ENCODE data around the gene SLC15A4.

The SLC15A4 gene

GRCh38 chr12:128789356-128789929 lies 34.3 kb downstream of the SLC15A4 start:
- no peak for TF ChIP-seq POLR2A (IDR thresholded peaks at IDR 0.05; ENCODE audit: low read depth, low read length)
- DNase-seq (ENCODE audit: insufficient read length, low spot score) (no peak), FAIRE-seq (no peak)

DNA sequence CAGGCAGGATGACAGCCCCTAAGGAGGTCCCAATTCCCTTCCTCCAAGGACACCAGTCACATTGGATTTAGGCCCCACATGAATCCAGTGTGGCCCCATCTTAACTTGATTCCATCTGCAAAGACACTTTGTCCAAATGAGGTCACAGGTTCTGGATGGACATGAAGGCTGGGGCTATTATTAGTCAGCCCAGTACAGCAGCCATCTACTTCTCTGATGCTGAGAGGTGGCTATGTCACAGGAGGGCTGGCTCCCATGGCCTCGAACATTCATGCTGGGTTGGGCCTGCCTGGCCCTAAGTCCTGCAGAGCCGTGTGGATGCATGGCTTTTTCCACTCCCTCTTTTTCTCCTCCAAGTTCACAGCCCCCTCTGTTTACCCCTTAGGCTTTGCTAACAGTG lies 35.9 kb downstream of the SLC15A4 start:
- no peak for TF ChIP-seq POLR2A (IDR thresholded peaks at IDR 0.05; ENCODE audit: low read depth, low read length)
- FAIRE-seq (no peak), DNase-seq (ENCODE audit: insufficient read length, low spot score) (no peak)

DNA sequence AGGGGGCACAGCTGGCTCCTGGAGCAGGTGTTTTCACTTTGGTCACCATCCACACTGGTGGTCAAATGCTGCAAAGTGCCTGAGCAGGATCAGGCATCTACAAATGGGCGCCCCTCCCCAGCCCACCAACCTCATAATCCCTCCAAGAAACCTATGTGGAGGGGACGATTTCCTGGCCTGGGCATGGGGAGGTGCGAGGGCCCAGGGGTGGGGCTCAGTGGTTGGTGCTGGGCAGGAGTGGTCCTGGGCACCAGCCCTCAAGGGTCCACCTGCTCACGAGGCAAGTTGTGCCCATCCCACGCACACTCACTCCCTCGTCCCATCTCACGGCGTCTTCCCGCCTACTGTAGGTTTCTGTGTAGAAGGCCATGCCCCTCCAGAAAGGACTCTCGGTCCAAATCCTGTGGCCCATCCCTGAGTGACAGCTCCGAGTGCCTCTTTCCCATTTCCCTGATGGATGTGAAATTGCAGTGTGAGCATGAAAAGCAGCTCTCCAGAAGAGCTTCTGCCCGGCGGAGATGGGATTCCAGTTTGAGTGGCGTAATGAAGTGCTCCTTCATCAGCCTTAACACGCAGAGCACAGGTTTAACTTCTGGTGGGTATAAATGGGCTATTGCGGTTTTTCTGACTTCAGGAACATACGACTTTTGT lies 36.9 kb downstream of the SLC15A4 start:
- DNase-seq (ENCODE audit: insufficient read length, low spot score) (no peak), FAIRE-seq (no peak)
- TF ChIP-seq POLR2A (IDR thresholded peaks at IDR 0.05; ENCODE audit: low read depth, low read length) = no peak

DNA sequence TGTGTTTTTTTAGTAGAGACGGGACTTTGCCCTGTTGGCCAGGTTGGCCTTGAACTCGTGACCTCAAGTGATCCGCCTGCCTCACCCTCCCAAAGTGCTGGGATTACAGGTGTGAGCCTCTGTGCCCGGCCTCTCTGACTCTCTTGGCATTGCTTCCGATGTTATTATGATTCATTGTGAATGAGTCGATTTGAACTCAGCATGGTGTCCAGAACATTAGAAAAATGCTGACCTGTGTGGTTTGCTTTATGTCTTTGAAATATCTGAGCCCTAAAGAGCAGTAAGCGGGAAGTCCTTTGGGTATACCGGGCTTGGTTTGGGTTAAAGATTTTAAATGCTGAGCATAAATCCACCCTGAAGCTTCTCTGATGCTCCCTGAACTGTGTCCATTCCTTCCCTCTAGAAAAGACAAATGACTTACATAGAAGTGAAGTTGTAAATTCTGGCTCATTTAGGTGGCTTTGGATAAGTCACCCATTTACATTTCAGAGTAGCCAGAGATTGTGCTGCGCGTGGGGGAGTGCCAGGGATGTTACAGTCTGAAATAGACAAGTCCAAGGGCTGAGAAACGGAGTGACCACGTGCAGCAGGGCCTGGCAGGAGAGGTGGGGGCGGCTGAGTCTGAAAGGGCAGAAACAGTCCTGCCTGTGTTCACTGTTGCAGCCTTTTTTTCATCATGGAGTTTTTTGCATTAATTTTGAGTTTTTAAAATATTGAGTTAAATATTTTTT lies 39.6 kb downstream of the SLC15A4 start:
- peak; percentile 84 for FAIRE-seq
- no peak for TF ChIP-seq POLR2A (IDR thresholded peaks at IDR 0.05; ENCODE audit: low read depth, low read length)
- DNase-seq (ENCODE audit: insufficient read length, low spot score) = peak; percentile 33

DNA sequence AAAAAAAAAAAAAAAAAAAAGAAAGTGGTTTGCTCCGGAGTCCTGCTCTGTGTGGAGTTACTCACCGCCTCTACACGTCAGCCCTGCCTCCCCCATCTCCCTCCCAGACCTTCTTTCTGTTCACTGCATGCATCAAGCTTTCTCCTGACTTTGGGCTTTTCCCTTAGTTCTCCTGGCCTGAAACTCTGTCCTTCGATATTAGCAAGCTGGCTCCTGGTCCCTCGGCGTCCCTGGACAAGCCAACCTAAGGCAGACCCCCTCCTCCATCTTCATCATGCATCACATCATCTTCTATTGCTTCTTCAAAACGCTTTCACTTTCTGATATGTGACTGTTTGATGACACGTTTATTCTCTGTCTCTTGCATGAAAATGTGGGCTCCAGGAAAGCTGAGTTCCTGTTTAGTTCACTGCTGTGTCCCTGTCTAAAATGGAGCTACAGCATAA lies 40.6 kb downstream of the SLC15A4 start:
- no peak for TF ChIP-seq POLR2A (IDR thresholded peaks at IDR 0.05; ENCODE audit: low read depth, low read length)
- DNase-seq (ENCODE audit: insufficient read length, low spot score) = peak; percentile 65
- no peak for FAIRE-seq

DNA sequence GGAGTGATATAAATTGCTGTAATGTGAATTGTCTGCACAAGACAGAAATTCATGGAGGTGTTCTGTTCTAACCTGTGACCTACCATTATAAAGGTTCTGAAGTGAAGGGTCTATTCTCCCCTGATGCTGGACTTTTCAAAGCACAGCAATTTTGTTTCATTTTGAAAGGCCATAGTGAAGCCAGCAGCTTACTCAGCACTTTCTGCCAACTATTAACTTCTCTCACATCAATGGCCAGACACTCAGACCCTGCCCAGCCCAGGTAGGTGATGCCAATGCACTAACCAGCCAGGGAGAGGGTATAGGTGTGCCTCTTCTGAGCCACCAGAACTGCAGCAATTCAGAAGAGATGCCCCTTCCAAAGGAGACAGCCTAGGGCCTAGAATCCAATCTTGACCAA lies 43.9 kb downstream of the SLC15A4 start:
- no peak for TF ChIP-seq POLR2A (IDR thresholded peaks at IDR 0.05; ENCODE audit: low read depth, low read length)
- no peak for FAIRE-seq

GRCh38 chr12:128772249-128772648 lies 51.5 kb downstream of the SLC15A4 start:
- no peak for TF ChIP-seq POLR2A (IDR thresholded peaks at IDR 0.05; ENCODE audit: low read depth, low read length)
- no peak for FAIRE-seq

More for the DNA sequence above, 43.9 kb downstream of the SLC15A4 start:
- DNase-seq (ENCODE audit: insufficient read length, low spot score) = no peak

GRCh38 chr12:128771681-128772080 lies 52.1 kb downstream of the SLC15A4 start:
- no peak for TF ChIP-seq POLR2A (IDR thresholded peaks at IDR 0.05; ENCODE audit: low read depth, low read length)
- no peak for FAIRE-seq
- DNase-seq (ENCODE audit: insufficient read length, low spot score) = no peak

More at GRCh38 chr12:128772249-128772648, 51.5 kb downstream of the SLC15A4 start:
- DNase-seq (ENCODE audit: insufficient read length, low spot score) = no peak

- FAIRE-seq (no peak), DNase-seq (ENCODE audit: insufficient read length, low spot score) (no peak)
- no peak for TF ChIP-seq POLR2A (IDR thresholded peaks at IDR 0.05; ENCODE audit: low read depth, low read length)
These were observed 56.2 kb downstream of the SLC15A4 start for GRCh38 chr12:128767518-128767917.

- no peak for TF ChIP-seq POLR2A (IDR thresholded peaks at IDR 0.05; ENCODE audit: low read depth, low read length)
- FAIRE-seq = no peak
- DNase-seq (ENCODE audit: insufficient read length, low spot score) = no peak
These were observed 56.8 kb downstream of the SLC15A4 start for GRCh38 chr12:128766738-128767501.

DNA sequence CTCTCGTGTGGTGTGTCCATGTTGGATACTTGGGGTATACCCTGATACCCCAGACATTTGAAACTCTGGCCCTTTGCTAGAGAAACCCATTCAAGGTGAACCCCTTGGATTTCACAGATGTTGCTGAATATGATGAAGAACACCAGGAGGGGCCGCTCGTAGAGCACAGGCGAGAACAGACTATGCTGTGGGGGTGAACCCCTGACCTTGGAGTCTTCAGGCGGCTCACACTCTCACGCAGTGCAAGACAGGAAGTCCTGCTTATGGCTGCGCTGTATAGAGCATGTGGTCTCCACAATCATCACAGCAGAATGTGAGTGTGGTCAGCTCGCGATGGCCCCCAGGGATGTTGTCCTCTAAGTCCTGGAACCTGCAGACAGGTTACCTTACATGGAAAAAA lies 60.4 kb downstream of the SLC15A4 start:
- DNase-seq (ENCODE audit: insufficient read length, low spot score) = no peak
- no peak for TF ChIP-seq POLR2A (IDR thresholded peaks at IDR 0.05; ENCODE audit: low read depth, low read length)
- FAIRE-seq = no peak

DNA sequence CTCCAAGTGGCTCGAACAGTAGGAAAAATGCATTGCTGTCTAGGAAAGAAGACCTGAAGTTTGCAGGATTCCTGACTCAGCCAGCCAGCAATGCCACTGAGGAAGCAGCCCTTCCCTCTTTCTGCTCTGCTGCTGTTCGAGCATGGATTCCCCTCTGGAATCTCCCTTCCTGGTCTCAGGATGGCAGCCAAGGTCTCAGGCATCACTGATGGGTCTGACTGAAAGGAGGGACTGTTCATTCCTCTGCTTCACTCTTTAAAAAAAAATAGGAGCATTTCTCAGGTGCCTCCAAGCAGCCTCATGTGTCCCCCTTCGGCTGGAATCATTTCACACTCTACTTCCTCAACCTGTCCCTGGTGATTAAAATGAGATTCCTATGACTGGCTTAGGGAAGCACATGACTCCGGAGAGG lies 62.4 kb downstream of the SLC15A4 start:
- DNase-seq (ENCODE audit: insufficient read length, low spot score) (no peak), FAIRE-seq (no peak)
- TF ChIP-seq POLR2A (IDR thresholded peaks at IDR 0.05; ENCODE audit: low read depth, low read length) = no peak

DNA sequence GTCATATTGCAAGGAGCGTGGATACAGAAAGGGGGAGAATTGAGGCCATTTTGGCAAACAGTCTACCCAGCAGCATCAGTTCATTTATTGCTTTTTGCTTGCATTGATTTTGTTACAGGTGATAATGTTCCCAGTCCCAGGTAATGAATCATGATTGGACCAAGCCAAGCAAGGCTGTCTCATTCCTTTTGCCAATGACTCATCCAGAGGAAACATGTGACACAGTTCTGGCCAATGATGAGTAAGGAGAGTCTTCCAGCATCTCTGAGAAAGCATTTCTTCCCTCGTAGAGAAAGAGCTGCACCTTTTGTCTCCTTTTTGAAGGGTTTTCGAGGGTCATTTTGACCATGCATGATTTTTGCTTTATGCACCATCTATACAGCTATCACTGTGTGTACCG lies 68.2 kb downstream of the SLC15A4 start:
- no peak for TF ChIP-seq POLR2A (IDR thresholded peaks at IDR 0.05; ENCODE audit: low read depth, low read length)
- FAIRE-seq (no peak), DNase-seq (ENCODE audit: insufficient read length, low spot score) (no peak)

- DNase-seq (ENCODE audit: insufficient read length, low spot score) = no peak
- TF ChIP-seq POLR2A (IDR thresholded peaks at IDR 0.05; ENCODE audit: low read depth, low read length) = no peak
- FAIRE-seq = no peak
These were observed 69.5 kb downstream of the SLC15A4 start for GRCh38 chr12:128754275-128754674.
